Measurements from ENCODE around the gene ENAH. TPM values are rescaled to one million over a fixed set of nuclear protein-coding genes. Genes with fewer than 3 reads are reported as not detected.

ENAH gene
- total and polyA plus RNA-seq, 5 donors from 2014 or later, result 0.03 to 0.13 TPM; not detected in 3

GRCh38 chr1:225441314-225442122 lies 211.4 kb downstream of the ENAH start:
- Mint-ChIP-seq H3K27me3 (no peaks in the 10 kb centered on the region), H3K36me3 (no peaks in the 10 kb centered on the region), H3K4me1 (peaks cover 17 to 64% (median 40%) of the 10 kb centered on the region in 4 donors), H3K4me3 (peak overlapping the region; percentile 8 to 75 (median 66)), H3K9me3 (peaks cover 0 to 2% (median 0%) of the 10 kb centered on the region in 7 donors), H3K27ac (peak overlapping the region; percentile 84 to 97 (median 94))
- ATAC-seq (ENCODE audit: low read depth in 2 of 2) (no peak), DNase-seq (peak in 1 of 3 donors; percentile 72)
- H3K4me1 ChIP-seq (ENCODE audit: control insufficient read depth, insufficient read depth, low read length, poor library complexity, severe bottlenecking), result peaks cover 47% of the 10 kb centered on the region
- peak overlapping the region; percentile 55 for H3K27ac ChIP-seq (ENCODE audit: insufficient read depth, low read length, poor library complexity, severe bottlenecking)
- no peaks in the 10 kb centered on the region for H3K36me3 ChIP-seq (ENCODE audit: control insufficient read depth, insufficient read depth, low read length)
- no peaks in the 10 kb centered on the region for H3K9me3 ChIP-seq (ENCODE audit: control insufficient read depth in 2 of 2, low read length in 2 of 2)
- no peaks in the 10 kb centered on the region for H3K27me3 ChIP-seq (ENCODE audit: control insufficient read depth, insufficient read depth, low read length)
- peak overlapping the region; percentile 49 for H3K4me3 ChIP-seq (ENCODE audit: low read depth, low read length)

DNA sequence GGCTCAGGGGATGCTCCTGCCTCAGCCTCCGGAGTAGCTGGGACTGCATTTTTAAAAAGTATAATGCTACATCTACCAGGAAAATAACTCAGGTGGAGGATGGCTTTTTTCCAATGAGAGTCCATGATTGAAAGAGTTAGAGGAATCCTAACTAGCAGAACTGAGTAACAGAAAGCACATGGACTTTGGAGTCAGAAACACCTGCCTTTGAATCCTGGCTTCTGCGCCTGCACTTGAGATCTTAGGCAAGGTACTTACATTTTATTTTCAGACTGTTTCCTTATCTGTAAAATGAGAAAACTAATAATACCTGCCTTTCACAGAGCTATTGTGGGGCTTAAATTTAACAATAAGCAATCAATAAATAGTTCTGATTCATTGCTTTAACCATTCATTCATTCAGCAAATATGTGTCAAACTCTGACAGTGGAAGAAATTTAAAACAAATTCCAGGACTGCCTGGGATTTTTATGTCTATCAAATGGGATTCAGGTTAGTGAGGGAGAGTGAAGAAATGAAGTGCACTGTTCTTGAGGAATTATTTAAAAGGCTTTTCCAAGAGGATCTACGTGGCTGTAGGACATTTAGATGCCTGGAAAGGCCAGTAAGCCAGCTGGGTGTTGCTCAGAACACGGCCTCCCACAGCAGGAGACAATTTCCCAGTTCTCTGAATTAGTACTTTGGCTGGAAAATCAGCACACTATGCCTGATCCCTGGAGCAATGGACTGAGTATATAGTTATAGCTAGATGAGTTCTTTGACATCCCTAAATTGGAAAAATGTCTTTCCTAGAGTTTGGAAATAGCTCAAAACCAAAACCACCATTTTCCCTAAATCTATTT lies 212.3 kb downstream of the ENAH start:
- no peaks in the 10 kb centered on the region for H3K27me3 Mint-ChIP-seq

DNA sequence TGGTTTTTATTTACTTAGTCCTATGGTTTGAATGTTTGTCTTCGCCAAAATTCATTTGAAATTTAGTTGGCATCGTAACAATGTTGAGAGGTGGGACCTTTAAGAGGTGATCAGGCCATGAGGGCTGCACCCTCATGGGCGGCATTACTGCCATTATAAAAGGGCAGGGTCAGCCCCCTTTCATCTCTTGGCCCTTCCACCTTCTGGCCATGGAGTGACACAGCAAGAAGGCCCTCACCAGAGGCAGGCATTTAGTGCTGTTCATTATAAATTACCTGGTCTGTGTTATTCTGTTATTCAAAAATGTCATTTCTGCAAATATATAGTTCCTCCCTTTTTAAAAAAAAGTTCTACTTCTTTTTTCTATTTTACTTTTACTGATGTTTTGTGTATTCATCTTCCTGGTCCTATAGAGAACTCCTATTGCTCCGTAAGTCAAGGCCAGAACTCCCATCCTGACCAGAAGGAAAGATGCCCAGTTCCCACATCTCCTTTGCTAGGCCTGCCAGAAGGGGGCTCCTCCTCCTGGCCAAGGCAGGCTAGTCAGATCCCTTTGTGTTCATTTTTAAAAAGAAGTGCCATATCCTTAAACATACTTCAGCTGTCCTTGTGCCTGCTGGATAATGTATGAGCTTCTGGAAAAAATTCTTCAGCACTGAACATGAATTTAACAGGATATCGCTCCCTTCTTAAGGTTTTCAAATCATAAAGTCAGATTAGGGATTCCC lies 215.0 kb downstream of the ENAH start:
- H3K9me3 Mint-ChIP-seq, result no peaks in the 10 kb centered on the region
- H3K27ac Mint-ChIP-seq, result no peak overlapping the region
- DNase-seq, result no peak
- no peak overlapping the region for H3K27ac ChIP-seq (ENCODE audit: insufficient read depth, low read length, poor library complexity, severe bottlenecking)
- no peaks in the 10 kb centered on the region for H3K36me3 ChIP-seq (ENCODE audit: control insufficient read depth, insufficient read depth, low read length)
- H3K27me3 ChIP-seq (ENCODE audit: control insufficient read depth, insufficient read depth, low read length), result no peaks in the 10 kb centered on the region
- H3K4me3 Mint-ChIP-seq, result no peak overlapping the region
- H3K36me3 Mint-ChIP-seq, result no peaks in the 10 kb centered on the region
- H3K4me3 ChIP-seq (ENCODE audit: low read depth, low read length), result no peak overlapping the region
- peaks cover 11 to 29% (median 15%) of the 10 kb centered on the region in 4 donors for H3K4me1 Mint-ChIP-seq
- H3K4me1 ChIP-seq (ENCODE audit: control insufficient read depth, insufficient read depth, low read length, poor library complexity, severe bottlenecking), result peaks cover 16% of the 10 kb centered on the region
- no peaks in the 10 kb centered on the region for H3K9me3 ChIP-seq (ENCODE audit: control insufficient read depth in 2 of 2, low read length in 2 of 2)
- H3K27me3 Mint-ChIP-seq, result peaks cover 6% of the 10 kb centered on the region
- no peak for ATAC-seq (ENCODE audit: low read depth in 2 of 2)

More for the DNA sequence above, 212.3 kb downstream of the ENAH start:
- H3K4me1 Mint-ChIP-seq, result peaks cover 17 to 55% (median 36%) of the 10 kb centered on the region in 4 donors
- Histone ChIP-seq H3K27me3 (ENCODE audit: control insufficient read depth, insufficient read depth, low read length) (no peaks in the 10 kb centered on the region), H3K36me3 (ENCODE audit: control insufficient read depth, insufficient read depth, low read length) (no peaks in the 10 kb centered on the region), H3K4me3 (ENCODE audit: low read depth, low read length) (no peak overlapping the region), H3K9me3 (ENCODE audit: control insufficient read depth in 2 of 2, low read length in 2 of 2) (no peaks in the 10 kb centered on the region), H3K4me1 (ENCODE audit: control insufficient read depth, insufficient read depth, low read length, poor library complexity, severe bottlenecking) (peaks cover 40% of the 10 kb centered on the region), H3K27ac (ENCODE audit: insufficient read depth, low read length, poor library complexity, severe bottlenecking) (no peak overlapping the region)
- H3K27ac Mint-ChIP-seq, result peak overlapping the region in 2 of 3 donors; percentile 26 to 94
- DNase-seq (no peak), ATAC-seq (ENCODE audit: low read depth in 2 of 2) (no peak)
- H3K4me3 Mint-ChIP-seq, result no peak overlapping the region
- no peaks in the 10 kb centered on the region for H3K36me3 Mint-ChIP-seq
- H3K9me3 Mint-ChIP-seq, result no peaks in the 10 kb centered on the region

Other genes with a start within 250 kb of the ENAH start
- gene LBR, start 225.1 kb downstream of the ENAH start, total RNA-seq, result 140 TPM
- 100 to 1,000 TPM; 123 to 175 (median 145) TPM for gene LBR, start 225.1 kb downstream of the ENAH start, polyA plus RNA-seq
- 76.7 TPM for gene SRP9, start 124.7 kb upstream of the ENAH start, total RNA-seq
- 100 to 1,000 TPM; 292 to 367 (median 345) TPM for gene SRP9, start 124.7 kb upstream of the ENAH start, polyA plus RNA-seq
- gene EPHX1, start 157.0 kb upstream of the ENAH start, total RNA-seq, result 0.62 TPM
- gene EPHX1, start 157.0 kb upstream of the ENAH start, polyA plus RNA-seq, result under 1 TPM in 3 of 4 donors, not detected in 1; 0.11 to 0.52 (median 0.38) TPM
- gene TMEM63A, start 229.3 kb upstream of the ENAH start, total RNA-seq, result 454 TPM
- gene TMEM63A, start 229.3 kb upstream of the ENAH start, polyA plus RNA-seq, result 10 to 100 TPM; 66.9 to 72.2 (median 69.3) TPM
- 0.39 TPM for gene LEFTY1, start 236.0 kb upstream of the ENAH start, total RNA-seq
- under 1 TPM in 2 of 4 donors, not detected in 2; 0.13 to 0.17 TPM for gene LEFTY1, start 236.0 kb upstream of the ENAH start, polyA plus RNA-seq

Data from CD4-positive, CD25-positive, alpha-beta regulatory T cell (primary cell).